ENCODE data around the gene SIRPG. TPM values are rescaled to one million over a fixed set of nuclear protein-coding genes. Genes with fewer than 3 reads are reported as not detected.

The SIRPG gene
- total and polyA plus RNA-seq, 4 donors: 0.32 to 0.71 (median 0.42) TPM; not detected in 1

- no peaks in the 10 kb centered on the region for H3K4me1 ChIP-seq (ENCODE audit: control insufficient read depth in 4 of 4, insufficient read depth in 4 of 4, low read length in 3 of 4)
- H3K27me3 ChIP-seq (ENCODE audit: control insufficient read depth in 4 of 4, insufficient read depth in 4 of 4, low read length in 3 of 4): peaks cover 0 to 10% (median 1%) of the 10 kb centered on the region in 4 donors
Measured at GRCh38 chr20:1665345-1665744, 7.8 kb upstream of the SIRPG start.

DNA sequence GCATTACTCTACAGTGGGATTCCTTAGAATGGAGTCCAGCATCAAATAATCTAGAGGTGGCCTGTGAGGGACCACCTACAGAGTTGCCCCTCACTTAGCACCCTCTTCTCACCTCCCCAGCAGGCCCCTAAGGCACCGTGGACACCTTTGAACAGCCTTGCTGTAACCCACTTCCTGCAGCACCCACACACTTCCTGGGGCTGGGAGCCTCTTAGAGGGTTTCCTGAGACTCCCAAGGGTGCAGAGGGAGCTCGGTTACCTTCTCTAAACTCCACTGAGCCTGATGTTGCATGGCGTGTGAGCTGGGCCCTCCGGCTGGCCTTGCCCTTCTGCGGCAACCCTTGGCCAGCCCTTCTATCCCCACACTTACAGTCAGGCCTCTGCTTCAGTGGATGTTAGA, 7.3 kb upstream of the SIRPG start:
- TF ChIP-seq MAX (IDR thresholded peaks at IDR 0.05) (no peak), FOXA1 (IDR thresholded peaks at IDR 0.05) (no peak), SP1 (IDR thresholded peaks at IDR 0.05) (no peak), GABPA (IDR thresholded peaks at IDR 0.05 in 1 of 2, conservative IDR thresholded peaks at IDR 0.05 in 1 of 2) (no peak), RXRA (IDR thresholded peaks at IDR 0.05) (no peak), HNF4A (conservative IDR thresholded peaks at IDR 0.05) (no peak), JUND (IDR thresholded peaks at IDR 0.05) (no peak), CTCF (IDR thresholded peaks at IDR 0.05; ENCODE audit: low read depth, low read length, missing input control) (no peak), FOXA2 (IDR thresholded peaks at IDR 0.05) (no peak)
- TF ChIP-seq, protein P1, sequence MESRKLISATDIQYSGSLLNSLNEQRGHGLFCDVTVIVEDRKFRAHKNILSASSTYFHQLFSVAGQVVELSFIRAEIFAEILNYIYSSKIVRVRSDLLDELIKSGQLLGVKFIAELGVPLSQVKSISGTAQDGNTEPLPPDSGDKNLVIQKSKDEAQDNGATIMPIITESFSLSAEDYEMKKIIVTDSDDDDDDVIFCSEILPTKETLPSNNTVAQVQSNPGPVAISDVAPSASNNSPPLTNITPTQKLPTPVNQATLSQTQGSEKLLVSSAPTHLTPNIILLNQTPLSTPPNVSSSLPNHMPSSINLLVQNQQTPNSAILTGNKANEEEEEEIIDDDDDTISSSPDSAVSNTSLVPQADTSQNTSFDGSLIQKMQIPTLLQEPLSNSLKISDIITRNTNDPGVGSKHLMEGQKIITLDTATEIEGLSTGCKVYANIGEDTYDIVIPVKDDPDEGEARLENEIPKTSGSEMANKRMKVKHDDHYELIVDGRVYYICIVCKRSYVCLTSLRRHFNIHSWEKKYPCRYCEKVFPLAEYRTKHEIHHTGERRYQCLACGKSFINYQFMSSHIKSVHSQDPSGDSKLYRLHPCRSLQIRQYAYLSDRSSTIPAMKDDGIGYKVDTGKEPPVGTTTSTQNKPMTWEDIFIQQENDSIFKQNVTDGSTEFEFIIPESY (IDR thresholded peaks at IDR 0.05): no peak
- no peaks in the 10 kb centered on the region for H3K4me1 ChIP-seq (ENCODE audit: control insufficient read depth in 4 of 4, insufficient read depth in 4 of 4, low read length in 3 of 4)
- H3K9me3 ChIP-seq (ENCODE audit: control insufficient read depth in 4 of 4, low read length in 3 of 4): no peaks in the 10 kb centered on the region
- no peak overlapping the region for H3K27ac ChIP-seq (ENCODE audit: low read depth in 1 of 2, low read length in 2 of 2)
- no peak overlapping the region for H3K4me3 ChIP-seq (ENCODE audit: low read depth in 1 of 3, low read length in 3 of 3)
- WGBS: 67% methylated on average over 5 of the region's 5 CpGs
- no peak for DNase-seq (ENCODE audit: low spot score)
- H3K27me3 ChIP-seq (ENCODE audit: control insufficient read depth in 4 of 4, insufficient read depth in 4 of 4, low read length in 3 of 4): peaks cover 0 to 10% (median 1%) of the 10 kb centered on the region in 4 donors
- no peak overlapping the region for H3K9ac ChIP-seq (ENCODE audit: low read depth in 1 of 2, low read length in 2 of 2)
- H3K36me3 ChIP-seq (ENCODE audit: control insufficient read depth in 4 of 4, insufficient read depth in 3 of 4, low read depth in 1 of 4, low read length in 3 of 4): no peaks in the 10 kb centered on the region

More at GRCh38 chr20:1665345-1665744, 7.8 kb upstream of the SIRPG start:
- WGBS: 91% methylated on average over 3 of the region's 3 CpGs
- Histone ChIP-seq H3K27ac (ENCODE audit: low read depth in 1 of 2, low read length in 2 of 2) (no peak overlapping the region), H3K9ac (ENCODE audit: low read depth in 1 of 2, low read length in 2 of 2) (no peak overlapping the region), H3K36me3 (ENCODE audit: control insufficient read depth in 4 of 4, insufficient read depth in 3 of 4, low read depth in 1 of 4, low read length in 3 of 4) (no peaks in the 10 kb centered on the region), H3K4me3 (ENCODE audit: low read depth in 1 of 3, low read length in 3 of 3) (no peak overlapping the region), H3K9me3 (ENCODE audit: control insufficient read depth in 4 of 4, low read length in 3 of 4) (no peaks in the 10 kb centered on the region)
- DNase-seq (ENCODE audit: low spot score): no peak
- TF ChIP-seq GABPA (IDR thresholded peaks at IDR 0.05 in 1 of 2, conservative IDR thresholded peaks at IDR 0.05 in 1 of 2): no peak
- TF ChIP-seq HNF4G (IDR thresholded peaks at IDR 0.05): no peak
- TF ChIP-seq, protein P2, sequence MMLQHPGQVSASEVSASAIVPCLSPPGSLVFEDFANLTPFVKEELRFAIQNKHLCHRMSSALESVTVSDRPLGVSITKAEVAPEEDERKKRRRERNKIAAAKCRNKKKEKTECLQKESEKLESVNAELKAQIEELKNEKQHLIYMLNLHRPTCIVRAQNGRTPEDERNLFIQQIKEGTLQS (IDR thresholded peaks at IDR 0.05): no peak
- no peak for TF ChIP-seq NR2F2 (IDR thresholded peaks at IDR 0.05)
- no peak for TF ChIP-seq YY1 (IDR thresholded peaks at IDR 0.05)

GRCh38 chr20:1663917-1664316, 6.3 kb upstream of the SIRPG start:
- Histone ChIP-seq H3K4me1 (ENCODE audit: control insufficient read depth in 4 of 4, insufficient read depth in 4 of 4, low read length in 3 of 4) (no peaks in the 10 kb centered on the region), H3K27me3 (ENCODE audit: control insufficient read depth in 4 of 4, insufficient read depth in 4 of 4, low read length in 3 of 4) (peaks cover 0 to 10% (median 1%) of the 10 kb centered on the region in 4 donors), H3K4me3 (ENCODE audit: low read depth in 1 of 3, low read length in 3 of 3) (no peak overlapping the region), H3K9me3 (ENCODE audit: control insufficient read depth in 4 of 4, low read length in 3 of 4) (no peaks in the 10 kb centered on the region), H3K9ac (ENCODE audit: low read depth in 1 of 2, low read length in 2 of 2) (no peak overlapping the region), H3K36me3 (ENCODE audit: control insufficient read depth in 4 of 4, insufficient read depth in 3 of 4, low read depth in 1 of 4, low read length in 3 of 4) (no peaks in the 10 kb centered on the region), H3K27ac (ENCODE audit: low read depth in 1 of 2, low read length in 2 of 2) (no peak overlapping the region)
- DNase-seq (ENCODE audit: low spot score): no peak
- 39% methylated on average over 2 of the region's 2 CpGs for WGBS
- TF ChIP-seq YY1 (IDR thresholded peaks at IDR 0.05) (no peak), FOXA1 (IDR thresholded peaks at IDR 0.05) (no peak), HNF4G (IDR thresholded peaks at IDR 0.05) (no peak), CTCF (IDR thresholded peaks at IDR 0.05; ENCODE audit: low read depth, low read length, missing input control) (no peak), GABPA (IDR thresholded peaks at IDR 0.05 in 1 of 2, conservative IDR thresholded peaks at IDR 0.05 in 1 of 2) (no peak), SP1 (IDR thresholded peaks at IDR 0.05) (no peak), NR2F2 (IDR thresholded peaks at IDR 0.05) (no peak), FOXA2 (IDR thresholded peaks at IDR 0.05) (no peak), EGR1 (IDR thresholded peaks at IDR 0.05; ENCODE audit: low read depth in 2 of 2) (no peak), RXRA (IDR thresholded peaks at IDR 0.05) (no peak), JUND (IDR thresholded peaks at IDR 0.05) (no peak), MAX (IDR thresholded peaks at IDR 0.05) (no peak)
- TF ChIP-seq, protein P1 (IDR thresholded peaks at IDR 0.05): no peak
- TF ChIP-seq, protein P2 (IDR thresholded peaks at IDR 0.05): no peak

All from liver (tissue), 9 donors.